DMS153 treated with DMSO at 0.1 percent for 48 hours (cell line): ENCODE results near the gene MRM3.
"Not testable (repeated sequence)": the region's sequence is repeated elsewhere in the genome, so short reads cannot be mapped to it uniquely, and the experiment has no call there.

Source experiments
- DNase-seq: peaks from one replicate; lab custom pipeline; 2025; ENCODE audit not compliant: unreplicated experiment; lab: John Stamatoyannopoulos, UW

Gene MRM3

DNA sequence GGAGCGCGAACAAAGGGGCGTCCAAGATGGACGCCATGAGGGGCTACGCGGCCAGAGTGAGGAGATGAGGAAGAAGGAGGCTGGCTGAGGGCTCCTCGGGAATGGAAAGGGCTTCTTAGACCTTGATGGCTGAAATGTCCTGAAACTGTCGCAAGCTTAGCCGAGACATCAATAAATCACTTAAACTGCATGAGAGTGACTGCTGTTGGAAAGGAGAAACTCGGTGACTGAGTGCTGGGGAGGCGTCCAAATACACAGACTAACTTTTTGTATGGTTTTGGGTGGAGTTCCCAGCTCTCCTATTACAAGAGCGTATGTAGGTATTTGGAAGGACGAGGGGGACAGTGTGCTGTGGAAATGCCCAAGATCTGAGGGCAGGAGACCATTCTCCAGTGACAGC lies 28.7 kb upstream of the MRM3 start:
- no peak for DNase-seq

DNA sequence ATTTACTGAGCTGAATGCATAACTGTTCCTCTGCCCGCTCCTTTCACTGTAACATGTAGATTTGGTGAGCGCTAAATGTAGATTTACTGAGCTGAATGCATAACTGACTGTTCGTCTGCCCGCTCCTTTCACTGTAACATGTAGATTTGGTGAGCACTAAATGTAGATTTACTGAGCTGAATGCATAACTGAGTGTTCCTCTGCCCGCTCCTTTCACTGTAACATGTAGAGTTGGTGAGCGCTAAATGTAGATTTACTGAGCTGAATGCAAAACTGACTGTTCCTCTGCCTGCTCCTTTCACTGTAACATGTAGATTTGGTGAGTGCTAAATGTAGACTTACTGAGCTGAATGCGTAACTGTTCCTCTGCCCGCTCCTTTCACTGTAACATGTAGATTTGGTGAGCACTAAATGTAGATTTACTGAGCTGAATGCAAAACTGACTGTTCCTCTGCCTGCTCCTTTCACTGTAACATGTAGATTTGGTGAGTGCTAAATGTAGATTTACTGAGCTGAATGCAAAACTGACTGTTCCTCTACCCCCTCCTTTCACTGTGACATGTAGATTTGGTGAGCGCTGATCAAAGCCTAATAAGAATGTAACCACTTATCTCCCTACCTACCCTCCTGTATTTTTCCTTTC lies 26.7 kb upstream of the MRM3 start:
- DNase-seq = not testable (repeated sequence)

DNA sequence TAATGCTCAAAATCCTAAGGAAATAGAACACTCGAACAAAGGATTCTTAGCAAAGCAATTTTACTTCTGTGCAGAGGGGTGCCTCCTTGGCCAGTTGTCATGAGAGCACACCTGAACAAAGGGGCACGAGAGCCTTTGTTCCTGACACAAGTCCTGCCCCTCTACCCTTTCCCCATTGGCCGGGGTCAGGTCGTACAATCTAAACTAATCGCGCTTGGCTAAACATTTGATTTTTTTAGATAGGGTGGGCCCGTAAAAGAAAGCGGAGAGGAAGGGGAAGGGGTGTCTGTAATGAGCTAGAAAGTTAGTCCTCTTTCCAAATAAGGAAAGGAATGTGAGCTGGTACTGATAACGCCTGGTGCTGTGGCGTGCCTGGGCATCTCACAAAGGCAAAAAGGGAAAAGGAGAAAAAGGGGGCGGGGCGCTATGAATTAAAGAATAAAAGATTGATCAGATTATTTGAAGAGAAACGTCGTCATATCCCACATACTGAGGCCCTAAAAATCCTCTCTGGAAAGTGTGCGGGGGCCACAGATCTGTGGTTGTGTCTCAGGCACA lies 26.1 kb upstream of the MRM3 start:
- DNase-seq = not testable (repeated sequence)

DNA sequence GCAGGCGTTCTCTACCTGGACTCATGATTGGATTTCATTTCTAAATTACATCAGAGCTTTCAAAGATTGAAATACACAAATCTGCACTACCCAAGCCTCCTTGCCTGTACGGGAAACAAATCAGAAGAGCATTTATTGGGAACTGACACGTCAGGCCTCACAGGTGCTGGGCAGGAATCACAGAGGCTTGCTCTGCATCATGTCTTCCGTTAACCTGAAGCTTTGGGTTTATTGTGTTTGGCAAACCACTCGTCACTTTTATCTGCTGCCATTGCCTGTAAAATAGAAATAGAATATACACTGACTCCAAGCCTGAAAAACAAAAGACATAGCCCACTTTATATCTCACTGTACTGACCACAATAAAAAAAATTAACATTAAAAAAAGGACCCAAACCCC lies 22.2 kb upstream of the MRM3 start:
- DNase-seq = no peak

DNA sequence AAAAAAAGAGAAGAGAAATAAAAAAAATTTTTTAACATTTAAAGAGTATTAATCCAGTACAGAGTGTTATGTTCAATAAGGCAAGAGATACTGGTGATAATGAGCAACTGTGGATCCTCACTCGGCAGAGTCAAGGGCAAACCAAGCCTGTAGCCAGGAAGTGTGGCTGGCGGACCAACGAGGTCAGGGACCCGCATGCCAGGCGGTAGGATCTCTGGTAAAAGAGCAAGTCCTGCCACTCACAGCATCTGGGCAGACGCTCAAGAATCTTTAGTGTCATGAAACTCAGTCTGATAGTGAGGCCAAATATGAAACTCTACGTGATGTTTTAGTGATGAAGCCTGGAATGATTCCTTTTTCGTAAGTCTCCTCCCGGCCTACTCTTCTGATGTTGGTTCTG lies 21.8 kb upstream of the MRM3 start:
- DNase-seq = no peak

DNA sequence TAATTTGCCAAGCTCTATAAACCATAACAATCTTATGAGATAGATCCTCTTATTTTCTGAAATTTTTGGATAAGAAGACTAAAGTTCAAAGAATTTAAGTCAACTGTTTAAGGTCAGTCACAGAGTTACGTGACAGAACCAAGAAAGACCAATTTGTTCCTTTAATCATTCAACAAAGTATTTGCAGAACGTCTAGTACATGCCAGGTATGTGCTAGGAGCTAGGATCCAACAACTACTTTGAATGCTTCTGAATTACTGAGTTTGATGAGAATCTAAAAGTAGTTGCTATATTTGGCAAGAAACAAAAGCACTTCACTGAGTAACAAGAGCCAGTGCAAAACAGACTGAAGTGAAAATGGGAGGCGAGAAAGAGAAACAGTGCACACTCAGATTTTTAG lies 15.1 kb upstream of the MRM3 start:
- DNase-seq = no peak

DNA sequence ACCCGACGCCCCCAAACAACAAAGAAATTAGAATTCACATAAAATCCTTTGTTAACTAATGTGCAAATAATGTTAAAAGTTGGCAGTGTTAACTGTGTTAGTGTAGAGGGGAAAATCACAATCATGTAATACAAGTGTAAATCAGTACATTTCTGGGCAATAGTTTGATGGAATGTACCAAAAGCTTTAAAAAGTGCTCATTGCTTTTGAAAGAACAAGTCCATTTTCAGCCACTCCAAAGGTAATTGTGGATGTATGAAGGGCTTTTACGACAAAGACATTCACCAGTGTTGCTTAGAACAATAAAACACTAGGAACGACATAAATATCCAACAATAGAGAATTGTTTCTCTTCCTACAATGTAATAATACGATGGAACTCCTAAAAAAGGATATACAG lies 9.1 kb upstream of the MRM3 start:
- DNase-seq = no peak

DNA sequence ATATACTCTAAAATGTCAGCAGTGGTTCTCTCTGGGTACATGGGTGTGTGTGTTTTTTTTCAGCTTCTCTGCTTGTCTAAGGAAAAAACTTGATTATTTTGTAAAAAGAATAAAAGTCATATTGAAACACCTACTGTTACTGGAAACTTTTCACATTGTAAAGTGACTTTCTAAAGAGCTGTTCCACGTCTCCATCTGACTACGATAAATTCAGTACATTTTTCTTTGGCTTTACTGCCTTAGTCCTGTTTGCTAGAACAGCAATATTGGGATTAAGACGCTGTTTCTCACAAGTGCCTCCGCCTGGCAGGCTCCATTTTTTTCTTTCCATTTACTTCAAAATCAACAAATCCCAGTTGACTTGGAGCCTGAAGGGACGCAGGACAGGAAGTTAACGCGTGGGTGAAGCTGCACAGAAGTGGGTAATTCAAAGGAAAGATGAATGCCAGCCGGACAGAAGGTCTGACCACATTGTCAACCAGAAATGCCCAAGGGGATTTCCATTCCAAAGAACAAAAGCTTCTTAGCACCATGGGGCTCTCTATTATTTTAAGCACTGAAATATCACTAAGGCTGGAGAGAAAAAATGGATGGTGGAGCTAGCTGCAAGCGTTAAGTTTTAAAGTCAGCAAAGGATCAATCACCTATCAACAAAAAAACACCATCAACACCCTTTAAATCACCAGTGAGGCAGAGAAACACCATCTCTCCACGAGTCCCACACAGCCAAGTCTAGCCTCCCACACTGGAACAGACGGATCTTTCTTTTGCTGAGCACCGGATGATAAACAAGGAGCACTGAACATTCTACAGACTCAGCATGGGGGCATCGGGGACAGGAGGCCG lies 8.5 kb upstream of the MRM3 start:
- no peak for DNase-seq

DNA sequence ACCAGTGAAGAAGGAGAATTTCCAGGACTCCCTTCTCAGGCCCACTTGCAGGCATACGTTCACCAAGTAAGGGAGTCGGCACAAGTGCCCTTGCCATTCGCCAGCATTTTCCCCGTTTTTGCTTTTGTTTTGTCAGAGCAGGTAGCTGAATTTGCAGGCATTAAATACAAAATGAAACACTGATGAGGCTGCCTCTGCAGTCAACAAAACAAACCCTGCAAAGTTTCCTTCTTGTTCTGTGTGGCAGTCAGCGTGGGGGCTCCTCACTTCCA lies 7.9 kb upstream of the MRM3 start:
- DNase-seq = no peak

DNA sequence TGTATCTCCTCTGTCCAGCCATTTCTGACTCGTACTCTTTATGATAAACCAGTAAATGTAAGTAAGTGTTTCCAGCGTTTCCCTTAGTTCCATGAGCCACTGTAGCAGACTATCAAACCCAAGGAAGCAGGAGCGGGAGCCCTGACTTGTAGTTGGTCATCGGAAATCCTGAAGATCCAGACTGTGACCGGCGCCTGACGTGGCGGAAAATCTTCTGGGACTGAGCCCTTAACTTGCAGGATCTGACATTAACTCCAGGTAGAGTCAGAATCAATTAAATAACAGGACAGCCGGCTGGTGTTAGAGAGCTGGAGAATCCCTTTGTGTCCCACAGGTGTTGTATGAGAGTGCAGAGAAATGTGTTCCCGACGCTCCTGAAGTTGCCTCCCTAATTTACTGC lies 4.1 kb upstream of the MRM3 start:
- DNase-seq = no peak

DNA sequence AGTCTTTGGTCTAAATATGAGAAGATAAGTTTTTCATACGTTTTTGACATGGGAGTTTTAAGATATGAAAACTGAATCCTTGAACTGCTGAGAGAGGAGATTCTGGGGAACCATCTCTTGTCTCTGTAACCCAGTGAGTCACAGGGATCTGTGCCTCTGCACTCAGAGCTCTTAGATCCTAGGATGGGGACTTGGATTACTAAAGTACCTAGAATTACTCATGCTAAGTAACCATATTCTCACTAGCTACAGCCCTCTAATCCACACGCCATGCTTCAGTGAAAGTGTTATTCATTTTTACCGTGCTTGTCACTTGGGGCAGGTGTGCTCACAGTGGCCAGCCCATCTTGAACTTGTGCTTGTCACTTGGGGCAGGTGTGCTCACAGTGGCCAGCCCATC lies 2.0 kb downstream of the MRM3 start:
- DNase-seq = no peak

DNA sequence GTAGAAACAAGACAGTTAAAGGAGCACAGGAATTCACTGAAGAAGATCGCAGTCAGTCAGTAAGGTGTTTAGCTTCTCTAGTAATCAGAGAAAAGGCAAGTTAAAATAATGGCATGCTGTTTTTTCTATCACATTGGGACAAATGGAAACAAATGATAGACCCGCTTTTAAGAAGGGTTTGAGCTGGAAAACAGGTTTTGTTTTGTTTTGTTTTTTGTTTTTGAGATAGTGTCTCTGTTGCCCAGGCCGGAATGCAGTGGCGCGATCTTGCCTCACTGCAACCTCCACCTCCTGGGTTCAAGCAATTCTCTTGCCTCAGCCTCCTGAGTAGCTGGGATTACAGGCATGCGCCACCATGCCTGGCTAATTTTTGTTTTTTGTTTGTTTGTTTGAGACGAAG lies 3.7 kb downstream of the MRM3 start:
- not testable (repeated sequence) for DNase-seq

DNA sequence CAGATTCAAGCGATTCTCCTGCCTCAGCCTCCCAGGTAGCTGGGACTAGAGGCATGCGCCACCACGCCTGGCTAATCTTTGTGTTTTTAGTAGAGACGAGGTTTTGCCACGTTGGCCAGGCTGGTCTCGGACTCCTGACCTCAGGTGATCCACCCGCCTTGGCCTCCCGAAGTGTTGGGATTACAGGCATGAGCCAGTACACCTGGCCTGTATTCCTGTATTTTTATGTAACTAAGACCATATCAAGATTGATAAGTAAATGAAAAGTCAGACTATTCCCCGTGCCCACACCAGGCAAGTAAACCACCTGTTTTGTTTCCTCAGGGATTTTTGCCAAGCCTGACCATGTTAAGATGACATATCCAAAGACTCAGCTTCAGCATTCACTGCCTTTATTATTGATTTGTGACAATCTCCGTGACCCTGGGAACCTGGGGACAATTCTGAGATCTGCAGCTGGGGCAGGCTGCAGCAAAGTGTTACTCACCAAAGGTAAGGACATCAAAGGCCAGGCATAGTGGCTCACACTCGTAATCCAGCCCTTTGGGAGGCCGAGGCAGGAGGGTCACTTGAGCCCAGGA lies 5.6 kb downstream of the MRM3 start:
- DNase-seq = no peak

DNA sequence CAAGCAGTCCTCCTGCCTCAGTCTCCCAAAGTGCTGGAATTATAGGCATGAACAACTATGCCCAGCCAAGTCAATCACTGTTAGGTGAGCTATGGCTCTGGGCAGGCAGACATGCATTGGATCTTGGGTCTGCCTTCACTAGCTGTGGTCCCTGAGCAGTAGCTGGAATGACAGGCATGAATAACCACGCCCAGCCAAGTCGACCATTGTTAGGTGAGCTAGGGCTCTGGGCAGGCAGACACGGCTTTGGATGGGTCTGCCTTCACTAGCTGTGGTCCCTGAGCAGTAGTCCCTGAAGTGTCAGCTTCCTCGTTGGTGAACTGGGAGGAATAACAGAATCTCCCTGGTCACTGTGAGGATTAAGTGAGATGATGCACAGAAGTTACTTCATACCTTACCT lies 6.4 kb downstream of the MRM3 start:
- no peak for DNase-seq

DNA sequence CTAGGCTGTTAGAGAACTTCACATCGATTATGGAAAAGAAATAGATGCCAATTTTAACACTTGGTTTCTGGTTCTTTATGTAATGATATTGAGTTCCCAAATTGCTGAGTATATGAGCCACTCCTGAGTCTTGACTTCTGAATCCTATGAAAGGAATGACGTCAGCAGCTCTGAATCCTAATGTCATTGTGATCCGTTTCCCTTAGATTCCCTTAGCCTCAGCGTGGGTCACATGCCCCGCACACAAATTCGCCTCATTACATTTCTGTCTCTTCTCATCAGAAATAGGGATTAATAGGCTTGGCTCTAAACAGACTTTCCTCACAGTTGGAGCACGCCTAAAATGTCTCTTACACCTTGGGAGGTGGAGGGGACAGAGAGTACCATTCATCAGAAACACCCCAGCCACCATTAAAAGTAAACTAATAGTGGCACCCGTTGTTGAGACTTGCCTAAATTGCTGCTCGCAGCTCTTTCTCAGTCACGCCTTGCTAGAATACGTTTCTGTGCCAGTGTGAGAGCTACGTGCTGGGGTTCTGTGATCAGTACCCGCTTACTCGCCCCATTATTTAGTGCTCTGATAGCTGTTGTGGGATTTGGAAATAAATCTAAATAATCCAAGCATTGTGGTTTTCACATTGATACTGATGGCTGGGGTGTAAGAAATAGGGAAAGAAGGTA lies 7.1 kb downstream of the MRM3 start:
- DNase-seq = no peak

DNA sequence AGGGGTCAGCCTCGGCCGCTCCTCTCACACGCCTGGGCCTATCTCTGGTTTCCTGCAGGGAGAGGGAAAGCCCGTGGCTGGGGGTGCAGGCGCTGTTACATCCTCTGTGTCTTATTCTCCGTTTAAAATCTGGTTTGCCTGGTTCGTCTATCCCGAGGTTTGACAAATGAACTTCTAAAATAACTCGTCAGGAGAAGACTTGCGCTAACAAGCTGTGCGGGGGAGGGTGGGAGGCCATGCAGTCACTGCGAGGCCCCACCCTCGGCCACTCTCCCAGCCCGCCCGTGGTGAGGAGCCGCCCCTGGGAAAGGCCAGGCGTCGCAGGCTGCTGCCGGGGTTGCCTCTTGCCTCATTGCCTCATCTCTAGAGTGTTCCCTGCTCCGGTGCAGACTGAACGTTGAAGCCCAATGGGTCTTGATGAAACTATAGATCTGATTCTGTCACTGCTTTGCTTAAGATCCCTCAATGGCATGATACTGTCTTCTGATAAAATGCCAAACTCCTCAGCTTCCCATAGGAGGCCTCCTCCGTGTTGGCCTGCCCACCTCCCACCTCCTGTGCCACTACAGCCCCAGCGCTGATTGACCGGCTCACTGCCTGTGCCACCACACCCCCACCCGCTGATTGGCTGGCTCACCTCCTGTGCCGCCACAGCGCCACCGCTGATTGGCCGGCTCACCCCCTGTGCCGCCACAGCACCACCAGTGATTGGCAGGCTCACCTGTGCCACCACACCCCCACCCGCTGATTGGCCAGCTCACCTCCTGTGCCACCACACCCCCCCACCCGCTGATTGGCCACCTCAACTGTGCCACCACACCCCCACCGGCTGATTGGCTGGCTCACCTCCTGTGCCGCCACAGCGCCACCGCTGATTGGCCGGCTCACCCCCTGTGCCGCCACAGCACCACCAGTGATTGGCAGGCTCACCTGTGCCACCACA lies 8.0 kb downstream of the MRM3 start:
- DNase-seq = not testable (repeated sequence)

DNA sequence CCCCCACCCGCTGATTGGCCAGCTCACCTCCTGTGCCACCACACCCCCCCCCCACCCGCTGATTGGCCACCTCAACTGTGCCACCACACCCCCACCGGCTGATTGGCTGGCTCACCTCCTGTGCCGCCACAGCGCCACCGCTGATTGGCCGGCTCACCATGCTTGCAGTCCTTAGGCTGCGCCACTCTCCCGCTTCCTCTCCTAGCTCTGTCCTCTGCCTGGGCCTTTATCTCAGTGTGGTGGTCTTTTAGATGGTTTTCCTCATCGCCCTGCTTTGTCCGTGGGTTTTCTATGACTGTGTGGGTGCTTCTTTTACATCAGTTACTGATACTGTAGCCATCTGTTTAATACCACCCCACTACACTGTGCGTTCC lies 8.7 kb downstream of the MRM3 start:
- not testable (repeated sequence) for DNase-seq

DNA sequence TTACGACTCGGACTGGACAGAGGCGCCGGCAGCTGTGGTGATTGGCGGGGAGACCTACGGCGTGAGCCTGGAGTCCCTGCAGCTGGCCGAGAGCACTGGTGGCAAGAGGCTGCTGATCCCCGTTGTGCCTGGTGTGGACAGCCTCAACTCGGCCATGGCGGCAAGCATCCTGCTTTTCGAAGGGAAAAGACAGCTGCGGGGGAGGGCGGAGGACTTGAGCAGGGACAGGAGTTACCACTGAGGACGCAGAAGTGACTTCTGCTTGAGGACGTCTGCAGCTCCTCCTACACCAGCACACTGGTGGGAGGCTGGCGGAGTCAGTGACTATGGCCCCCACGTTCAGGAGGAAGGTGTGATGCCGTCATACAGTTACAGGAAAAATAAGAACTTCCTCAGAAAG lies 9.7 kb downstream of the MRM3 start:
- no peak for DNase-seq

DNA sequence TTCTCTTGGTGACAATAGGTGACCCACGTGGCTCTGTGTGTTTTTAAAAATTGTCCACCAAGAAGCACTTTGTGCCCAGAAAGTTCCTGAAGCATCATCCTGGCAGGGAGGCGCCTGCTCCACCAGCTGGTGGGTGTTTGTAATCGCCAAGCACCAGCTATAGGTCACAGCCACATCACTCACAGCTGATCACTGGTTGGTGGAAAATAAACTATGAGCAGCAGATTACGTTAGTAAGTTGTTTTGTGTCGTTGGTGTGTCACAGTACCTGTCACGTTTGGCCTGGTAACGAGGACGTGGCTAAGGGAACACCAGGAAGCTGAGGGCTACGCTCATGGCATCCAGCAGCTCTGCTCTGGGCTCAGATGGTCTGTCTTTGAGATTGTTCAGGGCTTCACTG lies 10.1 kb downstream of the MRM3 start:
- no peak for DNase-seq

DNA sequence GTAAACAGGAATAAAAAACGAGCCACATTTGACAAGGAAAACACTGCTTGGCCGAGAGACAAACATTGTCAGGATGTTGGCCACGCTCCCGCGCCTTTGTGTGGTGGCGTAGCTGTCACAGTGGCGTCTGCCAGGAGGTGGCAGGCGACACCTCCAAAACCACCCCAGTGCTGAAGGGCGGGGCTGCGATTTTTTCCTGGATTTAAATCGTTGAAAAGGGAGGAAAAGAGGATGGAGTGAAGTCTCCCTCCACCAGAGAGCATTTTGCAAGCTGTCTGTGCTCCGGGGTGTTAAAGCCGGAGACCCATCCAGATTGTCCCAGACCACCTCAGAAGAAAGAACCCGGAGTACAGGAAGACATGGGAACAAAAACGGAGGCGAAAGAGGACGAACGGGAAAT lies 12.7 kb downstream of the MRM3 start:
- DNase-seq = peak; percentile 13

DNA sequence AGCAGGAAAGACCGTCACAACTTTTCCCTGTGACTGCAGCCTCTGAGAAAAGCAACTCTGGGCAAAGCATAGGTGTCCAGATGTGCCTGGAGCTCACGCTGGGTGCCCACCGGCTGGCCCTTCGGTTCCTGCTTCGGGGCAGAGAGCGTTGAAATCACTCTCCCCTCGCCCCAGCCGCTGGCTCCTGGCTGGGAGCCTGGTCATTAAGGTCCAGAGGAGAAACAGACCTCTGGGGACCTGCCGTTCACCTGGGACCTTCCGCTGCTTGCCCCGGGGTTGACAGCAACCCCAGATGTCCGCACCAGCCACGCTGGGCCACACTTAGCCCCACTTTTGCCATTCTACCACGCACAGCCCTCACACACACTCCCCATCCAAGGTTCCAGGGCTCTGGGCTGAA lies 13.1 kb downstream of the MRM3 start:
- no peak for DNase-seq
